Brain microvascular endothelial cell (primary cell): ENCODE data around the gene PDRG1.
"Not testable (repeated sequence)": the region's sequence is repeated elsewhere in the genome, so short reads cannot be mapped to it uniquely, and the experiment has no call there.

Source experiments
- DNase-seq: peaks from one replicate; pipeline ENCODE4 v3.0.0-alpha.2; 2020
- H3K27ac ChIP-seq: fragments of 250-450 bp; sonication (Bioruptor Pico); 2 replicates; pipeline ENCODE4 v1.5.1; 2020; ENCODE audit warnings: mild to moderate bottlenecking, moderate library complexity
- H3K27me3 ChIP-seq: fragments of 250-450 bp; sonication (Bioruptor Pico); replicated peaks from 2 replicates; pipeline ENCODE4 v1.5.1; 2020; ENCODE audit warnings: mild to moderate bottlenecking
- H3K36me3 ChIP-seq: fragments of 250-450 bp; sonication (Bioruptor Pico); replicated peaks from 2 replicates; pipeline ENCODE4 v1.5.1; 2020; ENCODE audit warnings: mild to moderate bottlenecking
- H3K4me3 ChIP-seq: 2 replicates; pipeline ENCODE4 v1.5.1; 2011; ENCODE audit warnings: low read depth, mild to moderate bottlenecking, control low read depth, low read length, moderate library complexity
- in situ Hi-C: cut with HindIII; loops from 2 replicates; pipeline ENCODE4 v1.10.0; 2017; ENCODE audit warnings: low sequenced_read_pairs, low pct_ligation_motif_present
- TF ChIP-seq, protein P1 (sequence below): IDR thresholded peaks from 2 replicates; pipeline ENCODE4 v1.5.1; 2011; ENCODE audit warnings: low read depth, mild to moderate bottlenecking, moderate library complexity, low read length, control low read depth, inconsistent platforms; ENCODE audit errors: missing control alignments

Gene PDRG1

DNA sequence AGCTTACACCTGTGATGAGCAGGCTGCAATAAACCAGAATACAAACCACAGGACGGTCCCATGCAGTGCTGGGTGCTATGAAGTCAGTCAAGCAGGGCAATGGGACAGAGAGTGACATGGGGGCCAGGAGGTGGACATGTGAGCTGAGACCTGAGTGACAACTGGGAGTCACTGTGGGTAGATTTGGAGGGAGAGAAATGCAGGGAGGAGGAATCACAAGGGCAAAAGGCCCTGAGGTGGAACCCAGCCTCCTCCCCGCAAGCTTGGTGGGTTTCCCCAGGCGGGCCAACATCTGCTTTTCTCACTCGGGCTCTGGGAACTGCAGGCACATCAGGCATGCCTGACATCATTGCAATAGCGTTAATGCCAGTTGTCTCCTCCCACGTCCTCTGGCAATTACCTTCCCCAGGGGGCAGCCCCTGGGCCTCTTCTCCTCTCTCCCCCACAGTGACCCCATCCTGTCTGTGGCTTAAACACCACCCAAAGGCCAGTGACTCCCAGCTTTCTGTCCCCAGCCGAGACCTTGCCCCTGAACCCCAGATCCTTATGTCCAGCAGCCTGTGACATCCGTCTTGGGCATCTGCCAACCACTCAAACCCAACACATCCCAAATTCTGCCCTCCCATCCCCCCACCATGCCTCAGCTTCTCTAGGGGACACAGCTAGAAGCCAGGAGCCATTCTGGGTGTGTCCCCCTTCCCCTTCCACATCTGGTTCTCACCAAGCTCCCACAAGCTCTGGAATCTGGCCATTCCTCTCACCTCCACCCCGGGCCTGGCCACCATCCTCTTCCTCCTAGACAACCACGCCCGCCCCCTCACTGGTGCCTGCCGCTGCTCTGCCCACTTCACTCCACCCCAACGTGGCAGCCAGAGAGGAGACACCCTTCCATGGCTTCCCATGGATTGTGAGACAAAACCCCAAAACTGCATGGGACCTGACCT, 28.2 kb downstream of the PDRG1 start:
- Histone ChIP-seq H3K36me3 (no peaks in the 10 kb centered on the region), H3K27me3 (peaks cover 3% of the 10 kb centered on the region), H3K4me3 (no peak overlapping the region), H3K27ac (no peak overlapping the region)
- in situ Hi-C loops = no loop called here
- no peak for DNase-seq
- TF ChIP-seq, protein P1, sequence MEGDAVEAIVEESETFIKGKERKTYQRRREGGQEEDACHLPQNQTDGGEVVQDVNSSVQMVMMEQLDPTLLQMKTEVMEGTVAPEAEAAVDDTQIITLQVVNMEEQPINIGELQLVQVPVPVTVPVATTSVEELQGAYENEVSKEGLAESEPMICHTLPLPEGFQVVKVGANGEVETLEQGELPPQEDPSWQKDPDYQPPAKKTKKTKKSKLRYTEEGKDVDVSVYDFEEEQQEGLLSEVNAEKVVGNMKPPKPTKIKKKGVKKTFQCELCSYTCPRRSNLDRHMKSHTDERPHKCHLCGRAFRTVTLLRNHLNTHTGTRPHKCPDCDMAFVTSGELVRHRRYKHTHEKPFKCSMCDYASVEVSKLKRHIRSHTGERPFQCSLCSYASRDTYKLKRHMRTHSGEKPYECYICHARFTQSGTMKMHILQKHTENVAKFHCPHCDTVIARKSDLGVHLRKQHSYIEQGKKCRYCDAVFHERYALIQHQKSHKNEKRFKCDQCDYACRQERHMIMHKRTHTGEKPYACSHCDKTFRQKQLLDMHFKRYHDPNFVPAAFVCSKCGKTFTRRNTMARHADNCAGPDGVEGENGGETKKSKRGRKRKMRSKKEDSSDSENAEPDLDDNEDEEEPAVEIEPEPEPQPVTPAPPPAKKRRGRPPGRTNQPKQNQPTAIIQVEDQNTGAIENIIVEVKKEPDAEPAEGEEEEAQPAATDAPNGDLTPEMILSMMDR = no peak

DNA sequence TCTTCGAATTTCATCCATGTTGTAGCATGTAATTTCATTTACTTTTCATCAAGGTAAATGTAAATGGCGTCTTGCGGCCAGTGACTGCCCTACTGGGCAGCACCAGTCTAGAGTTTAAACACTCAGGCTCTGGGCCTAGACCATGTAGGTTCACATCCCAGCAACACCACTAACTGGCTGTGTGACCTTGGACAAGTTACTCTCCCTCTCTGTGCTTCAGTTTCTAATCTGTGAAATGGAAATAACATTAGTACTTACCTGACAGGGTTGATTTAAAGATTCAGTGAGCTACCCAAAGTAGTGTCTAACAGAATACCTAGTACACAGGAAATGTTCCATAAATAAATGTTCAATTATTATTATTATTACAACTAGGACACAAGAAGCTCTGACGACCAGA, 29.3 kb downstream of the PDRG1 start:
- Histone ChIP-seq H3K4me3 (no peak overlapping the region), H3K27me3 (peaks cover 2% of the 10 kb centered on the region), H3K36me3 (no peaks in the 10 kb centered on the region), H3K27ac (no peak overlapping the region)
- TF ChIP-seq, protein P1 = no peak
- in situ Hi-C loops = no loop called here
- no peak for DNase-seq

DNA sequence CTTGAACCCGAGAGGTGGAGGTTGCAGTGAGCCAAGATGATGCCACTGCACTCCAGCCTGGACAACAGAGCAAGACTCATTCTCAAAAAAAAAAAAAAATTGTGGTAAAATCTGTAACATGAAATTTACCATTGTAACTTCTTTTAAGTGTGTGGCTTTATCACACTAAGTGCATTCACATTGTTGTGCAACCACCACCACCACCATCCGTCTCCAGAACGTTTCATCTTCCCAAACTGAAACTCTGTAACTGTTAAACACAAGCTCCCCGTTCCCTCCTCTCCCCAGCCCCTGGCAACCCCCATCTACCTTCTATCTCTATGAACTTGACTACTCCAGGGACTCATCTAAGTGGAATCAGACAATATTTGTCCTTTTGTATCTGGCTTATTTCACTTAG, 29.7 kb downstream of the PDRG1 start:
- peaks cover 2% of the 10 kb centered on the region for H3K27me3 ChIP-seq
- no peak overlapping the region for H3K27ac ChIP-seq
- no peaks in the 10 kb centered on the region for H3K36me3 ChIP-seq
- in situ Hi-C loops = no loop called here
- TF ChIP-seq, protein P1 = no peak
- H3K4me3 ChIP-seq = no peak overlapping the region
- no peak for DNase-seq

DNA sequence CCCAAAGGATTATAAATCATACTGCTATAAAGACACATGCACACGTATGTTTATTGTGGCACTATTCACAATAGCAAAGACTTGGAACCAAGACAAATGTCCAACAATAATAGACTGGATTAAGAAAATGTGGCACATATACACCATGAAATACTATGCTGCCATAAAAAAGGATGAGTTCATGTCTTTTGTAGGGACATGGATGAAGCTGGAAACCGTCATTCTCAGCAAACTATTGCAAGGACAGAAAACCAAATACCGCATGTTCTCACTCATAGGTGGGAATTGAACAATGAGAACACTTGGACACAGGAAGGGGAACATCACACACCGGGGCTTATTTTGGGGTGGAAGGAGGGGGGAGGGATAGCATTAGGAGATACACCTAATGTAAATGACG, 30.4 kb downstream of the PDRG1 start:
- H3K27ac ChIP-seq, H3K27me3 ChIP-seq, H3K4me3 ChIP-seq, DNase-seq, in situ Hi-C loops, H3K36me3 ChIP-seq: not testable (repeated sequence)

DNA sequence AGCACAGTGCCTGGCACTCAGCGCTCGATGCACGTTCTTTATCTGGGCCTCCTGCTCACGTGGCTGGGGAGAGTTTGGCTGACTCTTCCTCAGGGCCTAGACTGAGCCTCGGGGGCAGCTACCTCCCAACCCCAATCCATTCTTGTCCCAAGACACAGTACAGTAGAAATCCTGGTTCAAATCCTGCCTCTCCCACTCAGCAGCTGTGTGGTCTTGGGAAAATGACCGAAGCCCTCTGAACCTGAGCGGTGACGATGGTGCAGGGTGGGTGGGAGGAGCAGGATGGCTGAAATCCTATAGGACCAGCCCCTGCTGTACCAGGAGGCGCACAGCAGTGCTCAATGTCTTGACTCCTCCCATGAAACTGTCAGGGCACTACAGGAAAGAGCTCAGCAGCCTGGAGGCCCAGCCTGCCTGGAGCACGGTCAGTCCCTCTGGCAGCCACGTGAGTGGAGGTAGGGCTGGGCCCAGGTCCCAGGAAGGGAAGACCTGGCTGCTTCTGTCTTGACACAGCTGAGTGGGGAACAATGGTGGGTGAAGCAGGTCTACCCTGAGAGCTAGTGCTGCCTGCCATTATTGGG, 31.5 kb downstream of the PDRG1 start:
- Histone ChIP-seq H3K27me3 (peaks cover 2% of the 10 kb centered on the region), H3K27ac (no peak overlapping the region), H3K36me3 (no peaks in the 10 kb centered on the region), H3K4me3 (no peak overlapping the region)
- no peak for DNase-seq
- TF ChIP-seq, protein P1 = no peak
- in situ Hi-C loops = no loop called here

DNA sequence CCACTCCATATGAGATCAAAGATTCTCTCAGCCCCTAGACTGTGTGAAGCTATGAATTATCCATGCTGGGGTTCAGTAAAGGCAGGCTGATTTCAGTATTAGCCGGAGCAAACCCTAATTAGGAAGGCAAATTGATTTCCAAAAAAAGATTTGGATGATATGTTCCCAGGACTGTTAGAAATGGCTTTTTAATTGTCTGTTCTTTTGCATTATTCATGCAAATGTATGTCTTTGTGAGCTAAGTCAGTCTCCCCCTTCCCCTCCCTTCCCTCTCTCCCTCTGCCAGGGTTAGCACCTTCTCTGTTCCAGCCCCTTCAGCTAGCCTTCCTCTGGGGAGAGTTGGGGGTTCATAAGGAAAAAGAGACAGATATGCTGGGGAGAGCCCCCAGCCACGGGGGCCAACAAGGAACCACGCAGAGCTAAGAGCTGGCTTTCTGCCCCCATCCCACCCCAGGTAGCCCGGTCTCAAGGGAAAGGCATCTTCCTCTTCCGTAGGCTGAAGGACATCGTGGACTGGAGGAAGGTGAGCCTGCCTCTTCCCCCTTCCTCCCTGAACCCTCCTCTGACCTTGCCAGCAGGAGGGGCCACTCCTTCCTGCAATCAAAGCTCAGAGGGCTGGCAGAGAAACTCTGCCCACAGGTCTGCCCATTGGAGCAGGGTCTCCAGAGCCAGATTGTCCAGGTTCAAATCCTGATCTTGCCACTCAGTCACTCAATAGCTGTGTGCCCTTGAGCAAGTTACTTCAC, 32.3 kb downstream of the PDRG1 start:
- Histone ChIP-seq H3K27ac (no peak overlapping the region), H3K27me3 (peaks cover 2% of the 10 kb centered on the region), H3K4me3 (no peak overlapping the region), H3K36me3 (no peaks in the 10 kb centered on the region)
- TF ChIP-seq, protein P1 = no peak
- in situ Hi-C loops = no loop called here
- DNase-seq = no peak
